ENCODE measurements around the gene LSR. TPM values are rescaled to one million over a fixed set of nuclear protein-coding genes. Genes with fewer than 3 reads are reported as not detected.

The LSR gene
- total and polyA plus RNA-seq, 2 experiments from 2014 or later, result 116 to 212 TPM

DNA sequence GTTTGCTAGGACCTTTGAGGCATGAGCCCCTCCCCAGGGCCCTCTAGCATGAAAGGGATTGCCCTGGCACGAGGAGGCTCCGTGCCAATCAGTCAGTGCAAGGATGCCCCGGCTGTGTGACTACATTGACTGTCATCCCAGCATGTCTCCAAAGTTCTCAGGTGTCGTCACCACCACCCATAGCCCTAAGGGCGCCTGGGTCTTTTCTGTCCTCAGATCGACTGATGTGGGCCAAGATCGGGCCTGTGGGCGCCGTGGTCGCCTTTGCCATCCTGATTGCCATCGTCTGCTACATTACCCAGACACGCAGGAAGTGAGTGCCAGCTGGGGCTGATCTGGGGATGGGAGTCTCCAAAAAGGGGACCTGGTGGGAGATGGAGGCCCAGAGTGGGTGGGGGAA lies 61.5 kb downstream of the LSR start:
- H3K27me3 ChIP-seq (ENCODE audit: insufficient read depth), result no peaks in the 10 kb centered on the region
- TF ChIP-seq ZNF114 (CRISPR knock-in tag; IDR thresholded peaks at IDR 0.05), result no peak
- TF ChIP-seq, protein P1, sequence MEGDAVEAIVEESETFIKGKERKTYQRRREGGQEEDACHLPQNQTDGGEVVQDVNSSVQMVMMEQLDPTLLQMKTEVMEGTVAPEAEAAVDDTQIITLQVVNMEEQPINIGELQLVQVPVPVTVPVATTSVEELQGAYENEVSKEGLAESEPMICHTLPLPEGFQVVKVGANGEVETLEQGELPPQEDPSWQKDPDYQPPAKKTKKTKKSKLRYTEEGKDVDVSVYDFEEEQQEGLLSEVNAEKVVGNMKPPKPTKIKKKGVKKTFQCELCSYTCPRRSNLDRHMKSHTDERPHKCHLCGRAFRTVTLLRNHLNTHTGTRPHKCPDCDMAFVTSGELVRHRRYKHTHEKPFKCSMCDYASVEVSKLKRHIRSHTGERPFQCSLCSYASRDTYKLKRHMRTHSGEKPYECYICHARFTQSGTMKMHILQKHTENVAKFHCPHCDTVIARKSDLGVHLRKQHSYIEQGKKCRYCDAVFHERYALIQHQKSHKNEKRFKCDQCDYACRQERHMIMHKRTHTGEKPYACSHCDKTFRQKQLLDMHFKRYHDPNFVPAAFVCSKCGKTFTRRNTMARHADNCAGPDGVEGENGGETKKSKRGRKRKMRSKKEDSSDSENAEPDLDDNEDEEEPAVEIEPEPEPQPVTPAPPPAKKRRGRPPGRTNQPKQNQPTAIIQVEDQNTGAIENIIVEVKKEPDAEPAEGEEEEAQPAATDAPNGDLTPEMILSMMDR (conservative IDR thresholded peaks at IDR 0.05; ENCODE audit: low read depth in 2 of 2), result no peak
- TF ChIP-seq ZNF331 (CRISPR knock-in tag; IDR thresholded peaks at IDR 0.05; ENCODE audit: low read depth), result no peak
- TF ChIP-seq, protein P2, sequence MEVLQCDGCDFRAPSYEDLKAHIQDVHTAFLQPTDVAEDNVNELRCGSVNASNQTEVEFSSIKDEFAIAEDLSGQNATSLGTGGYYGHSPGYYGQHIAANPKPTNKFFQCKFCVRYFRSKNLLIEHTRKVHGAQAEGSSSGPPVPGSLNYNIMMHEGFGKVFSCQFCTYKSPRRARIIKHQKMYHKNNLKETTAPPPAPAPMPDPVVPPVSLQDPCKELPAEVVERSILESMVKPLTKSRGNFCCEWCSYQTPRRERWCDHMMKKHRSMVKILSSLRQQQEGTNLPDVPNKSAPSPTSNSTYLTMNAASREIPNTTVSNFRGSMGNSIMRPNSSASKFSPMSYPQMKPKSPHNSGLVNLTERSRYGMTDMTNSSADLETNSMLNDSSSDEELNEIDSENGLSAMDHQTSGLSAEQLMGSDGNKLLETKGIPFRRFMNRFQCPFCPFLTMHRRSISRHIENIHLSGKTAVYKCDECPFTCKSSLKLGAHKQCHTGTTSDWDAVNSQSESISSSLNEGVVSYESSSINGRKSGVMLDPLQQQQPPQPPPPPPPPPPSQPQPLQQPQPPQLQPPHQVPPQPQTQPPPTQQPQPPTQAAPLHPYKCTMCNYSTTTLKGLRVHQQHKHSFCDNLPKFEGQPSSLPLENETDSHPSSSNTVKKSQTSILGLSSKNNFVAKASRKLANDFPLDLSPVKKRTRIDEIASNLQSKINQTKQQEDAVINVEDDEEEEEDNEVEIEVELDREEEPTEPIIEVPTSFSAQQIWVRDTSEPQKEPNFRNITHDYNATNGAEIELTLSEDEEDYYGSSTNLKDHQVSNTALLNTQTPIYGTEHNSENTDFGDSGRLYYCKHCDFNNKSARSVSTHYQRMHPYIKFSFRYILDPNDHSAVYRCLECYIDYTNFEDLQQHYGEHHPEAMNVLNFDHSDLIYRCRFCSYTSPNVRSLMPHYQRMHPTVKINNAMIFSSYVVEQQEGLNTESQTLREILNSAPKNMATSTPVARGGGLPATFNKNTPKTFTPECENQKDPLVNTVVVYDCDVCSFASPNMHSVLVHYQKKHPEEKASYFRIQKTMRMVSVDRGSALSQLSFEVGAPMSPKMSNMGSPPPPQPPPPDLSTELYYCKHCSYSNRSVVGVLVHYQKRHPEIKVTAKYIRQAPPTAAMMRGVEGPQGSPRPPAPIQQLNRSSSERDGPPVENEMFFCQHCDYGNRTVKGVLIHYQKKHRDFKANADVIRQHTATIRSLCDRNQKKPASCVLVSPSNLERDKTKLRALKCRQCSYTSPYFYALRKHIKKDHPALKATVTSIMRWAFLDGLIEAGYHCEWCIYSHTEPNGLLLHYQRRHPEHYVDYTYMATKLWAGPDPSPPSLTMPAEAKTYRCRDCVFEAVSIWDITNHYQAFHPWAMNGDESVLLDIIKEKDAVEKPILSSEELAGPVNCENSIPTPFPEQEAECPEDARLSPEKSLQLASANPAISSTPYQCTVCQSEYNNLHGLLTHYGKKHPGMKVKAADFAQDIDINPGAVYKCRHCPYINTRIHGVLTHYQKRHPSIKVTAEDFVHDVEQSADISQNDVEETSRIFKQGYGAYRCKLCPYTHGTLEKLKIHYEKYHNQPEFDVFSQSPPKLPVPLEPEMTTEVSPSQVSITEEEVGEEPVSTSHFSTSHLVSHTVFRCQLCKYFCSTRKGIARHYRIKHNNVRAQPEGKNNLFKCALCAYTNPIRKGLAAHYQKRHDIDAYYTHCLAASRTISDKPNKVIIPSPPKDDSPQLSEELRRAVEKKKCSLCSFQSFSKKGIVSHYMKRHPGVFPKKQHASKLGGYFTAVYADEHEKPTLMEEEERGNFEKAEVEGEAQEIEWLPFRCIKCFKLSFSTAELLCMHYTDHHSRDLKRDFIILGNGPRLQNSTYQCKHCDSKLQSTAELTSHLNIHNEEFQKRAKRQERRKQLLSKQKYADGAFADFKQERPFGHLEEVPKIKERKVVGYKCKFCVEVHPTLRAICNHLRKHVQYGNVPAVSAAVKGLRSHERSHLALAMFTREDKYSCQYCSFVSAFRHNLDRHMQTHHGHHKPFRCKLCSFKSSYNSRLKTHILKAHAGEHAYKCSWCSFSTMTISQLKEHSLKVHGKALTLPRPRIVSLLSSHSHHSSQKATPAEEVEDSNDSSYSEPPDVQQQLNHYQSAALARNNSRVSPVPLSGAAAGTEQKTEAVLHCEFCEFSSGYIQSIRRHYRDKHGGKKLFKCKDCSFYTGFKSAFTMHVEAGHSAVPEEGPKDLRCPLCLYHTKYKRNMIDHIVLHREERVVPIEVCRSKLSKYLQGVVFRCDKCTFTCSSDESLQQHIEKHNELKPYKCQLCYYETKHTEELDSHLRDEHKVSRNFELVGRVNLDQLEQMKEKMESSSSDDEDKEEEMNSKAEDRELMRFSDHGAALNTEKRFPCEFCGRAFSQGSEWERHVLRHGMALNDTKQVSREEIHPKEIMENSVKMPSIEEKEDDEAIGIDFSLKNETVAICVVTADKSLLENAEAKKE (CRISPR knock-in tag; IDR thresholded peaks at IDR 0.05), result no peak
- no peak for TF ChIP-seq CREB1 (CRISPR knock-in tag; IDR thresholded peaks at IDR 0.05; ENCODE audit: low read depth)
- no peak for TF ChIP-seq STAT1 (IDR thresholded peaks at IDR 0.05; ENCODE audit: unreplicated experiment)
- no peak for TF ChIP-seq NANOG (IDR thresholded peaks at IDR 0.05; ENCODE audit: borderline replicate concordance)
- no peak for TF ChIP-seq POLR2AphosphoS5 (IDR thresholded peaks at IDR 0.05; ENCODE audit: low read depth)
- no peak for TF ChIP-seq JUNB (IDR thresholded peaks at IDR 0.05; ENCODE audit: unreplicated experiment)
- TF ChIP-seq EZH2phosphoT487 (IDR thresholded peaks at IDR 0.05; ENCODE audit: unreplicated experiment), result no peak
- TF ChIP-seq EZH2 (IDR thresholded peaks at IDR 0.05; ENCODE audit: low read depth, unreplicated experiment), result no peak
- TF ChIP-seq, protein P3, sequence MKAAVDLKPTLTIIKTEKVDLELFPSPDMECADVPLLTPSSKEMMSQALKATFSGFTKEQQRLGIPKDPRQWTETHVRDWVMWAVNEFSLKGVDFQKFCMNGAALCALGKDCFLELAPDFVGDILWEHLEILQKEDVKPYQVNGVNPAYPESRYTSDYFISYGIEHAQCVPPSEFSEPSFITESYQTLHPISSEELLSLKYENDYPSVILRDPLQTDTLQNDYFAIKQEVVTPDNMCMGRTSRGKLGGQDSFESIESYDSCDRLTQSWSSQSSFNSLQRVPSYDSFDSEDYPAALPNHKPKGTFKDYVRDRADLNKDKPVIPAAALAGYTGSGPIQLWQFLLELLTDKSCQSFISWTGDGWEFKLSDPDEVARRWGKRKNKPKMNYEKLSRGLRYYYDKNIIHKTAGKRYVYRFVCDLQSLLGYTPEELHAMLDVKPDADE (IDR thresholded peaks at IDR 0.05), result no peak
- TF ChIP-seq REST (IDR thresholded peaks at IDR 0.05; ENCODE audit: unreplicated experiment), result no peak
- H3K36me3 ChIP-seq (ENCODE audit: insufficient read depth), result no peaks in the 10 kb centered on the region
- no peak overlapping the region for H3K4me3 Mint-ChIP-seq
- ATAC-seq (no peak), DNase-seq (ENCODE audit: low spot score) (no peak)
- no peaks in the 10 kb centered on the region for H3K9me2 ChIP-seq (ENCODE audit: insufficient read depth)
- H3K36me3 Mint-ChIP-seq (ENCODE audit: low read depth), result no peaks in the 10 kb centered on the region
- H4K20me1 ChIP-seq (replicated peaks; ENCODE audit: insufficient read depth), result no peaks in the 10 kb centered on the region
- H3K4me1 ChIP-seq (ENCODE audit: insufficient read depth), result no peaks in the 10 kb centered on the region
- H3K79me2 ChIP-seq (replicated peaks; ENCODE audit: insufficient read depth), result no peaks in the 10 kb centered on the region
- no peak overlapping the region for H3K4me2 ChIP-seq
- peaks cover 4% of the 10 kb centered on the region for H3K27me3 Mint-ChIP-seq (ENCODE audit: insufficient read depth, low read depth, poor library complexity)
- H3K4me3 ChIP-seq, result no peak overlapping the region
- no peaks in the 10 kb centered on the region; the same call in 2 of the 3 replicates for H3K9me3 Mint-ChIP-seq
- no peaks in the 10 kb centered on the region; the same call in 2 of the 3 replicates for H3K4me1 Mint-ChIP-seq
- H3K27ac Mint-ChIP-seq, result no peak overlapping the region
- H3K27ac ChIP-seq (ENCODE audit: low read depth), result no peak overlapping the region
- no peak overlapping the region for H2AFZ ChIP-seq
- H3F3A ChIP-seq (replicated peaks; ENCODE audit: low read depth), result no peaks in the 10 kb centered on the region
